GM23248 (cell line): ENCODE data around the gene ARNT2. TPM values are rescaled to one million over a fixed set of nuclear protein-coding genes. Genes with fewer than 3 reads are reported as not detected.

Experiments used
- DNase-seq: peaks from one replicate; pipeline ENCODE4 v3.0.0-alpha.2; 2015
- H2AFZ ChIP-seq: fragments of 200-600 bp; sonication (generic); 2 replicates; pipeline ENCODE4 v1.6.1; 2016; ENCODE audit warnings: antibody characterized with exemption
- H3F3A ChIP-seq: fragments of 200-600 bp; sonication (generic); 2 replicates; pipeline ENCODE4 v1.6.1; 2016; ENCODE audit warnings: mild to moderate bottlenecking, antibody characterized with exemption, mixed run types; ENCODE audit not compliant: insufficient read depth
- H3K27ac ChIP-seq: fragments of 200-600 bp; sonication (generic); 2 replicates; pipeline ENCODE4 v1.5.1; 2016; ENCODE audit warnings: mild to moderate bottlenecking
- H3K27me3 ChIP-seq: fragments of 200-600 bp; sonication (generic); replicated peaks from 2 replicates; pipeline ENCODE4 v1.6.1; 2016; ENCODE audit warnings: mild to moderate bottlenecking; ENCODE audit not compliant: insufficient read depth
- H3K36me3 ChIP-seq: fragments of 200-600 bp; sonication (generic); 2 replicates; pipeline ENCODE4 v1.6.1; 2016; ENCODE audit warnings: low read depth, mild to moderate bottlenecking
- H3K4me1 ChIP-seq: fragments of 200-600 bp; sonication (generic); 2 replicates; pipeline ENCODE4 v1.6.1; 2016; ENCODE audit warnings: mild to moderate bottlenecking; ENCODE audit not compliant: insufficient read depth
- H3K4me2 ChIP-seq: fragments of 200-600 bp; sonication (generic); one replicate; pipeline ENCODE4 v1.6.1; 2016; ENCODE audit warnings: mild to moderate bottlenecking; ENCODE audit not compliant: unreplicated experiment
- H3K4me3 ChIP-seq: fragments of 200-600 bp; sonication (generic); 2 replicates; pipeline ENCODE4 v1.5.1; 2016; ENCODE audit warnings: mild to moderate bottlenecking
- H3K79me2 ChIP-seq: fragments of 200-600 bp; sonication (generic); 2 replicates; pipeline ENCODE4 v1.6.1; 2016; ENCODE audit warnings: mild to moderate bottlenecking; ENCODE audit not compliant: insufficient read depth
- H3K9ac ChIP-seq: fragments of 200-600 bp; sonication (generic); 2 replicates; pipeline ENCODE4 v1.6.1; 2016; ENCODE audit warnings: mild to moderate bottlenecking
- H3K9me2 ChIP-seq: fragments of 200-600 bp; sonication (generic); 2 replicates; pipeline ENCODE4 v1.6.1; 2016; ENCODE audit warnings: mixed run types, mild to moderate bottlenecking, moderate library complexity; ENCODE audit not compliant: insufficient read depth
- H3K9me3 ChIP-seq: fragments of 200-600 bp; sonication (generic); one replicate; pipeline ENCODE4 v1.6.1; 2017; ENCODE audit warnings: low read depth
- H4K20me1 ChIP-seq: fragments of 200-600 bp; sonication (generic); 2 replicates; pipeline ENCODE4 v1.6.0; 2016; ENCODE audit not compliant: insufficient read depth
- EZH2 ChIP-seq: fragments of 200-600 bp; sonication (generic); IDR thresholded peaks from 2 replicates; pipeline ENCODE4 v1.6.1; 2018; ENCODE audit warnings: antibody characterized with exemption, mild to moderate bottlenecking; ENCODE audit not compliant: insufficient read depth, poor library complexity, severe bottlenecking
- EZH2phosphoT487 ChIP-seq: fragments of 200-600 bp; sonication (generic); IDR thresholded peaks from 2 replicates; pipeline ENCODE4 v1.6.1; 2018; ENCODE audit warnings: antibody characterized with exemption, moderate library complexity, mild to moderate bottlenecking, low read depth; ENCODE audit not compliant: insufficient read depth
- WGBS, 2 experiments: methylation state at CpG; one replicate each; pipeline ENCODE4 v1.1.6; 2015 to 2017; ENCODE audit warnings: low lambda C conversion rate in 2 of 2, low coverage in 1 of 2; ENCODE audit errors: missing lambda C conversion rate in 2 of 2; 5-methylcytosine and 5-hydroxymethylcytosine counted together
- in situ Hi-C: fragments of 300-500 bp; cut with MboI; formaldehyde crosslinking; loops from 2 replicates; pipeline ENCODE4 v1.15.0; 2020
- polyA plus RNA-seq: library from polyadenylated mRNA; unstranded; fragments of >200 nt; fragmentation: Nextera tagmentation; extraction: Ambion mirVana; gene quantifications from 2 replicates; pipeline ENCODE4 v1.2.1, GENCODE V29; 2016
- total RNA-seq: library from RNA; depleted of rRNA; stranded (reverse); fragments of >200 nt; shearing (Covaris generic); gene quantifications from 2 replicates; pipeline ENCODE4 v1.2.3, GENCODE V29; 2014

ARNT2 gene
- total and polyA plus RNA-seq, 2 experiments from 2014 or later, result 9.3 to 23.5 TPM

DNA sequence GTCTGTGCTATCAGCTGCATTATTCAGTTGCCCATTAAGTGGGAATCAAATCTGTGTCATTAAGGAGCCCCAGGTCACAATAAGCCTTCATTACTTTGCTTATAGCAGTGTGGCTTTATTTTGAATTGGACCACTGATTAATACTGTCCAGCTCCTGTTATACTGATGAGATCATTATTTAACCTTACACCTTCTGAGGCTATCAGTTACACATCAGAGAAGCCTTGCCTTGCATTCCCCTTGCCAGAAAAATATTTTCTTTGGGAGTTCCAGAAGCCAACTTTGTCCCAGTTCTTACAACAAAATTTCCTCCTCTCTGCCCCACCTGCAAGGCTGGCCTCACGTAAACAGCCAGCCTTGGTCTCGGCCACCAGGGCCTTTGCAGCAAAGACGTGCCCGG, 29.7 kb upstream of the ARNT2 start:
- Histone ChIP-seq H3K79me2 (no peaks in the 10 kb centered on the region), H3K27ac (no peak overlapping the region), H3K27me3 (peaks cover 21% of the 10 kb centered on the region), H3K36me3 (no peaks in the 10 kb centered on the region), H3K9ac (no peak overlapping the region), H3K4me1 (no peaks in the 10 kb centered on the region), H2AFZ (no peak overlapping the region), H4K20me1 (no peaks in the 10 kb centered on the region), H3F3A (no peaks in the 10 kb centered on the region), H3K9me2 (no peaks in the 10 kb centered on the region), H3K9me3 (no peaks in the 10 kb centered on the region), H3K4me2 (no peak overlapping the region), H3K4me3 (no peak overlapping the region)
- 52 to 55% methylated on average over 4 of the region's 4 CpGs for WGBS, 2 experiments
- TF ChIP-seq EZH2 (no peak), EZH2phosphoT487 (no peak)
- in situ Hi-C loops, result no loop called here
- no peak for DNase-seq

DNA sequence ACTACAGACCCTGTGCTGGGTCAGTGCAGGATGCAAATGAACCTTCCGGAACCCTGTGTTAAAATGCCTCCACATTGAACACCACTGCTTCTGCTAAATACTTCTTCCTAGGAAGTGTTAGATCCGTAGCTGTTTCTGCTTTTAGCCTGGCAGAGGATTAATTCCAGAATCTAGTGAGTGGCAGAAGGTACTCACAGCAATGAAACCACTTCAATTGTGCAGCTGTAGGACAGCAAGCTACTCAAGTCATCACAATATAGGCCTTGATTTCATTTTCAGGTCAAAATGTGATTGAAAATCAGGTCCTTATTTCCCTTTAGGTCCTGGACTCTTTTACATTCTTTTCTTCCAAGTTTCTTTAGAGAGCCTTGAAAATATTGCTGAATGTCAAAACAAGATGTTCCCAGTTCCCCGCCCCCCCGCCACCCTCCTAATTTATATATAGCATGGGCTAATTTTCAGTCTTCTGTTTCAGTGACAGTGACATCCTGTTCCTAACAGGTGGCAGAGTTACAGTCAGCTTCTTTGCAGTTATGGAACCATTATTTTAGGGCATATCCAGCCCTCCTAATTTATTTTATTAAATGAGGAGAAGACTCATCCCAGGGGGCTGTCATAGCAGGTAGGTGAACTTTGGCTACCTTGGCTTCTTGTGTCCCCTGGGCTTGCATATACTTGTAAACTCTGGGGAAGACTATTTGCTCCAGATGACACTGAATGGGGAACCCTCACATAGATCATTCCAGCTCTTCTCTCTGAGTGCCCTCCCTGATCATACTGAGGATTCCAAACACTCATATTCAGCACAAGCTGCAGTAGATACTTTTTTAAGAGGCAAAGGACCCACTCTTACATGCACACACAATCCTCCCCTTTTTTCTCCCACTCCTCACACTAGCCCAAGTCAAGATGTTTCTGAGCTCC, 28.0 kb upstream of the ARNT2 start:
- no peaks in the 10 kb centered on the region for H3K36me3 ChIP-seq
- H3K9me2 ChIP-seq, result no peaks in the 10 kb centered on the region
- no peaks in the 10 kb centered on the region for H3K9me3 ChIP-seq
- H3K4me3 ChIP-seq, result no peak overlapping the region
- H3K4me2 ChIP-seq, result no peak overlapping the region
- no peak for TF ChIP-seq EZH2
- TF ChIP-seq EZH2phosphoT487, result no peak
- H3K4me1 ChIP-seq, result no peaks in the 10 kb centered on the region
- no peak for DNase-seq
- no peaks in the 10 kb centered on the region for H3K79me2 ChIP-seq
- no peaks in the 10 kb centered on the region for H3F3A ChIP-seq
- H3K27me3 ChIP-seq, result peaks cover 34% of the 10 kb centered on the region
- 64 to 65% methylated on average over 4 of the region's 4 CpGs for WGBS, 2 experiments
- H4K20me1 ChIP-seq, result no peaks in the 10 kb centered on the region
- no peak overlapping the region for H3K27ac ChIP-seq
- in situ Hi-C loops, result no loop called here
- H3K9ac ChIP-seq, result no peak overlapping the region
- no peak overlapping the region for H2AFZ ChIP-seq

DNA sequence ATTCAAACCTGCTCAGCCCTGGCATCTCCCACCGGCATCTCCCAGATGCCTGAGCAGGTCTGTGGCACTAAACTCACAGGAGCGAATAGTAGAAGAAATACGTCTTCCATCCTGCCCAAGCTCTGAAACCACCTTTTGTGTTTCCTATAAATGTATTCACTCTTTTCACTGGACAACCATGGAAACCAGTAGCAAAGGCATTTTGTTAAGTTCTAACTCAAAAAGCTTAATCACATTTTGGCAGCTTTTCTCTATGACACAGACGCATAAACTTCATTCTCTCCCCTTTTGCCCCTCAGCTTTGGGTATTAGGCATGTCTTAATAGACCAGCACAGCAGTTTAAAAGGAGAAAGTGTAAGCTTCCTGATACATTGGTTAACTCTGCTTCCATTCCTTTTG, 24.5 kb upstream of the ARNT2 start:
- Histone ChIP-seq H3K4me1 (no peaks in the 10 kb centered on the region), H3K79me2 (no peaks in the 10 kb centered on the region), H3K4me3 (no peak overlapping the region), H3K9me3 (no peaks in the 10 kb centered on the region), H3F3A (no peaks in the 10 kb centered on the region), H3K36me3 (no peaks in the 10 kb centered on the region), H3K9ac (no peak overlapping the region), H3K9me2 (no peaks in the 10 kb centered on the region), H3K4me2 (no peak overlapping the region), H4K20me1 (no peaks in the 10 kb centered on the region), H3K27me3 (peaks cover 36% of the 10 kb centered on the region), H2AFZ (no peak overlapping the region), H3K27ac (no peak overlapping the region)
- no peak for DNase-seq
- in situ Hi-C loops, result no loop called here
- no peak for TF ChIP-seq EZH2phosphoT487
- TF ChIP-seq EZH2, result no peak
- WGBS, 2 experiments, result 76 to 82% methylated on average over 4 of the region's 4 CpGs

DNA sequence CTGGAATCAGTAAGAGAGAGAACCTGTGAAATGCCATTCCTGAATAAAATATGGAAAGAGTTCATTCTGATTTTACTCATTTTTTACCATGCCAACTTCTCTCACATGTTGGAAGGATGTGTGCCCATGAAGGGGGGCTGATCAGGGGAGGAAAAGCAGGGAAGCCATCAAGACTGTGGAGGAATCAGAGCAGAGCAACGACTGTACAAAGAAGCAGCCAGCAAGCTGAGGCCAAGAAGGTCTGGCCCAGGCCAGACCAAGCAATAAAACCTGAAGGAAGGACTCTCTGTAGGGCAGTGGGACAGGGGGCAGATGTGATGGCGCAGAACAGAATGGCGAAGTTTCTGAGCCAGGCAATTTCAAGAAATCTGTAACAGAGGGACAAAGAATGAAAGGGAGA, 24.0 kb upstream of the ARNT2 start:
- no peaks in the 10 kb centered on the region for H3K36me3 ChIP-seq
- 54 to 62% methylated on average over 3 of the region's 3 CpGs for WGBS, 2 experiments
- no peaks in the 10 kb centered on the region for H4K20me1 ChIP-seq
- in situ Hi-C loops, result no loop called here
- H3K4me1 ChIP-seq, result no peaks in the 10 kb centered on the region
- DNase-seq, result no peak
- H3K9ac ChIP-seq, result no peak overlapping the region
- peaks cover 39% of the 10 kb centered on the region for H3K27me3 ChIP-seq
- H2AFZ ChIP-seq, result no peak overlapping the region
- H3F3A ChIP-seq, result no peaks in the 10 kb centered on the region
- no peak overlapping the region for H3K4me2 ChIP-seq
- H3K79me2 ChIP-seq, result no peaks in the 10 kb centered on the region
- H3K9me2 ChIP-seq, result no peaks in the 10 kb centered on the region
- H3K9me3 ChIP-seq, result no peaks in the 10 kb centered on the region
- H3K4me3 ChIP-seq, result no peak overlapping the region
- H3K27ac ChIP-seq, result no peak overlapping the region
- TF ChIP-seq EZH2, result no peak
- no peak for TF ChIP-seq EZH2phosphoT487
